SK-N-MC (cell line): ENCODE measurements around the gene NPIPB8.

ENCODE experiments used
- EZH2 ChIP-seq: fragments of 200-600 bp; sonication (generic); IDR thresholded peaks from one replicate; pipeline ENCODE4 v1.6.1; 2017; ENCODE audit warnings: antibody characterized with exemption
- FOXP2 ChIP-seq: optimal IDR thresholded peaks from 2 replicates; pipeline ENCODE3; 2011; ENCODE audit warnings: mild to moderate bottlenecking, moderate library complexity; ENCODE audit not compliant: insufficient read depth; ENCODE audit errors: extremely low read length, control extremely low read depth
- POLR2AphosphoS5 ChIP-seq: IDR thresholded peaks from 2 replicates; pipeline ENCODE4 v1.6.1; 2012; ENCODE audit warnings: mild to moderate bottlenecking, low read depth, low read length, borderline replicate concordance

DNA sequence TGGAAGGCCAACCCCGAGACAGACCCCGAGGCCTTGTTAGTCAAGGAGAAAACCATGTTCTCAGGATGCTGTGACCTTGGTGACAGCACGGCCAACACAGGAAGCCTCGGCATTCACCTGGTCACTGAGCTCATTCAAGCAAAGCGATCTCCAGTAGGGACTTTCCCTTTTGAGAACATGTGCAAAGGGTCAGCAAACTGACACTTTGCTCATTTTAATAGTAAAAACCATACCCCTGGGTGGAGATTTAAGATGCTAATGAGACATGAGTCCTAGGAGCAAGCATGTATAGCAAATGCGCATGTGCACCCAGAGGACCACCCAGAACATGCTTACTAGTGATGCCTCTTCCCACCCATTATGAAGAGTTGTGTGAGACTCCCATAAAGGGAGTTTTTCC is 35.3 kb upstream of the NPIPB8 start:
- TF ChIP-seq EZH2 (no peak), POLR2AphosphoS5 (no peak), FOXP2 (no peak)
